Kidney tubule cell (primary cell): ENCODE data around the gene HEY2.
A peak's percentile ranks its signal among the peaks of the same experiment; 100 is the strongest.

ENCODE experiments used
- DNase-seq: peaks from one replicate; pipeline ENCODE4 v3.0.0-alpha.2; 2018; ENCODE audit warnings: low spot score

Gene HEY2

DNA sequence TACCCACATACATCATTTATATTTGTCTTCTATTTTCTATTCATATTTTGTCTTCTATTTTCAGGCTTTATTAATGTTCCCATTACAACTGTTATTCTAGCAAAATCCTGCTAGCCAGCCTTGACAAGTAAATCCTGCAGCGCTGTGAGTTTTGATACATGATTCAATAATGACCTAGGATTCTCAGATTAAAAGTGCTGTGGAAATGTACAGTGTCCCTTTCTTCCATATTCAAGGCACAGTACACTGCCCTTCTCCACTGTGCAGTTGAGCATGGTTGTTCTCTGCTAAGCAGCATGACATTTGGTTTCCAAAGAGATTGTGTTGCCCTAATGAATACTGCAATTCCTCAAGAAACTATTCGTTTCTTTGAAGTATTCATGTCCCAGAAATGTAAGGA, 5.8 kb upstream of the HEY2 start:
- no peak for DNase-seq

DNA sequence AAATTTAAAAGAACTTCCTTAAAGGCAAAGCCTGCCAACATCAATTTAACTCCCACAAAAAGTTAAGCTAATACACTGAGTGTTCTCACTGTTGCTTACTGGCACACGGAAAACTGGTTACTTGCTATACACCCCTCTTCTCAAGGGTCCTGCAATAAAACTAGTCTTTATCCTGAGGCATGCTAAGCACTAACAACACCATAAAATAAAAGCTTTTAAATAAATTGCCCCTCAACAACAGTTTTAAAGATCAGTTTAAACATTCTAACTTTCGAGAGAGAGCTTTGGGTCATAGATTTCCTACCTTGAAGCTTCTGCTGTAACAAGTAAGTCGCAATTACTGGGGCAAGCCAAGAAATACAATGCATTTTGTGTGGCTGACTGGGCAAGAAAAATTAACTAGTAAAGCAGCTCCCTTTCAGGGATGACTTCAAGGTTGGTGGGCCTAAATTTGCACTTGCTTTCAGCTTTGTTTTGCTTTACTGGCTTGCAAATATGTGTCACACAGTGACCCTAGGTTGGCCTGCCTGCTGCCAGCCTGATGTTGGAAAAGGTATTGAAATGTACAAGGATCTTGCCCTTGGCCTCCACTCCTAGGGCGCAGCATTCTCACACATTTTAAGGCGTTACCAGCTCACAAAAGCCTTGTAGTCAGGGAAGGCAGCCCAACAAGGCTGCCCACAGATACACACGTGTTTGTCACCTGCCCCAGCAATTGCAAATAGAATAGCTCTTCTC, 4.0 kb upstream of the HEY2 start:
- DNase-seq = peak; percentile 7

DNA sequence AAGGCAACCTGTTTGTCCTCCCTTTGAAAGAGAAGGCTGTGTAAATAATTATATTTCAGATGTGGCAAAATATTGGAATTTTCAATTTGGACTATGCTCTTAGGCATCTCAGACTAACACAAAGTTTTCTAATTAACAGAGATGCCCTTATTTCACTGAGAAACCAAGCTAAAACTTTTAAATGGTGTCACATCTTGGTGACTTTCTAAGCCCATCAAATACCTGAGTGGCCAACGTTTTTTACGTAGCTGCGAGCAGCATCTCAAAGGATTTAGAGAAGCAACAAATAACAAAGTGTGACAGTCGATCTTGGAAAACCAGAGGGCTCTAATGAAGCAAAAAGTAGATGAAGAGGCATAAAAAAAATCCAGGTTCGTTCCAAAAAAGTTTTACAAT, 3.4 kb upstream of the HEY2 start:
- DNase-seq = no peak

DNA sequence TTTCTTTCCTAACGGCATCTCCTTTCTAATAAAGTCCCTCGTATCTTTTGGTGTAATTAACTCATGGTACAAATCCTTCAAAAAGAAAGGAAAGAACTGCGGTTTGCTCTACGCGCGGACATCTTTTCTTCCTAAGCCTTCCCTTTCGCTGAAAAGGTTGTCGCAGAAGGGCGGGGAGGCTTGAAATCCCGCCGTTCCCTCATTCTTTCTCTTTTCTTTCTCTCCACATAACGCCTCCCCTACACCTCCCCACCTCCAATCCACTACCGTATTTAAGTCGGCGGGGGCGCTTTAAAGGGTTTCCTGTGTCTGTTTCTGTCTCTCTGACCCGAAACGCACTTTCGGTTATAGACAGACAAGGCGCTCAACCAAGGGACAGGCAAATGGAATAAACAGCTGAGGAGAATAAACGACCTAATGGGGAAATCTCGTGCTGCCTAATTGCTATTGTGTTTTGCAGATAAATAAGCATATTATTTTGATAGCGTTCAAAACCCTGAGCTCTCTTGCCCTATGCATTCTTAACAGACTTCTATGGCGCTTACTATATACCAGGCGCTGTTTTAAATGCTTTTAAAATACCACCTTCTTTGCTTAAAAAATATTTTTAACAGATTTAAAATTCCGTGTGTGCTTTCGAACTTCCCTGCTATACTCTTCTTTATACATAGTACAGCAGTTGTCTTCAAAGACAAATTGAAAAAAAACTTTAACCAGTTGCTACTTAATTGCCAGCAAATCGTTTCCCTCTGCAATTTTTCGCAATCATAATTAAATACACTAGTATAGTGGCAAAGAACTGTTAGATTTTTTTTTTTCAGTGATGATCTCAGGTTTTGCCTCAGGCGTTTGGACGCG, 2.5 kb upstream of the HEY2 start:
- peak; percentile 77 for DNase-seq

DNA sequence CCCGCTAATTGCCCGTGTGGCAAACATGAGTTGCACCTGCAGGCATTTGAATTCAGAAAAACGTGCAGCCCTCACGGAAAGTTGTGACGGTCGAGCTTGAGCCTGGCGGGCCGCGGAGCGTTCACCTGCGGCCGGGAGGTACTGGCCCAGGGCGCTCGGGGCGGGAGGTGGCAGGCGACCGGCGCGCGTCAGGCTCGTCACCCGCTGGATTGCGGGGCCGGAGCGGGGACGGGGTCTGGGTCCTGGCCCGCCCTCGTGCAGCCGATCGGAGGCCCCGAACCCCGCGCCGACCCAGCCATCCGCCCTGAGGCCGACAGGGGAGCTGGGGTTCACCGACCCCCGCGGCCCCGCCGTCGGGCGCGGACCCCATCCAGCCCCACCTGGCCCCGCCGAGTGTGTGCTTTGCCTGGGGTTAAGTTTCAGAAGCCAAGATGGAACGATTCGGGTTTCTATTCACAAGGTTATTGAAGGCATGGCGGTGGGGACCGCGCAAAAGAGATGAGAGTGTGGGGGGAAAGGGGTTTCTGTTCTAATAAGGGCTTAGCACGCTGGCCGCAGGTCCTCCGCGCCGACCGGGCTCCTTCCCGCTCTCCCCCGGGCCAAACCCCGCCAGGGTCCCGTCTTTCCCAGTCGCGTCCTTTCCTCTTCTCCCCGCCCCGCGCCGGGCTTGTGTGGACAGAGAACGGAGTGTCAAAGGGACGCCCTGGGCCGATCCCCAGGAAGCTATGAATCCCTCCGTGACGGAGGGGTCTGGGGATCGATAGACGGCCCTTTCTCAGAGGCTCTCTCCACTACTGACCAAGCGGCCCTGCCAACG, 1.6 kb upstream of the HEY2 start:
- DNase-seq = peak; percentile 51

DNA sequence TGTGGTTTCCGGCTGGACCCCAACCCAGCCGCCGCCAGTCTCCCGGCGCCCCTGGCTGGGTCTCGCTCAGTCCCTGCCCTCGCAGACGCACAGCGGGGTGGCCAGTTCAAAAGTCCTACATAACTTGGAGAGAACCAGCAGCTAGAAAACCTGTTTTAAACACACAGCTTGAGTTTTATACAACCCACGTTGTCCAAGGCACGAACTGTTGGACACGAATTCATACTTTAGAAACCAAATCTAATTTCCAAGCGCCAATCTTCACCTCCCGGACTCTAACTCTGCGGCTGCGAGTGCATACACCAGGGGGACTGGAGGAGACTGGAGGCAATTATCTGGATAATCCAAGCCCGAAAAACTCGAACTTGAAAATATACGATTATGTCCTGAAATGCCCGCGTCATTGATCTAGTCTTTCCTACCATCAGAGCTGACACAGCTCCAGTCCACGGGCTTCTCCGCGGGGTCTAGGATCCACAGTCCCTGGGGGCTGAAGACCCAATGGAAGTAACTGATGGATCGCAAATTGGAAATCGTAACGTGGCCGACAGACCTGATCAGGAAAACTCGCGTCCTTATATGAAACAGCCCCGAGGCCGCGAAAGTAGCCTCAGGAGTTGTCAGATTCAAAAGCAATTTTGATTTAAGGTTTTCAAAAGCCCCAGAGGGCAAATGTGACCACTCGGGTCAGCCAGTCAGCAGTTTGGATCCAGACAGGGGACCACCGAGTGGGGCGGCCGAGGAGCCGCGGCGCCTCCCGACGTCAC, 843 bp upstream of the HEY2 start:
- DNase-seq = peak; percentile 15

DNA sequence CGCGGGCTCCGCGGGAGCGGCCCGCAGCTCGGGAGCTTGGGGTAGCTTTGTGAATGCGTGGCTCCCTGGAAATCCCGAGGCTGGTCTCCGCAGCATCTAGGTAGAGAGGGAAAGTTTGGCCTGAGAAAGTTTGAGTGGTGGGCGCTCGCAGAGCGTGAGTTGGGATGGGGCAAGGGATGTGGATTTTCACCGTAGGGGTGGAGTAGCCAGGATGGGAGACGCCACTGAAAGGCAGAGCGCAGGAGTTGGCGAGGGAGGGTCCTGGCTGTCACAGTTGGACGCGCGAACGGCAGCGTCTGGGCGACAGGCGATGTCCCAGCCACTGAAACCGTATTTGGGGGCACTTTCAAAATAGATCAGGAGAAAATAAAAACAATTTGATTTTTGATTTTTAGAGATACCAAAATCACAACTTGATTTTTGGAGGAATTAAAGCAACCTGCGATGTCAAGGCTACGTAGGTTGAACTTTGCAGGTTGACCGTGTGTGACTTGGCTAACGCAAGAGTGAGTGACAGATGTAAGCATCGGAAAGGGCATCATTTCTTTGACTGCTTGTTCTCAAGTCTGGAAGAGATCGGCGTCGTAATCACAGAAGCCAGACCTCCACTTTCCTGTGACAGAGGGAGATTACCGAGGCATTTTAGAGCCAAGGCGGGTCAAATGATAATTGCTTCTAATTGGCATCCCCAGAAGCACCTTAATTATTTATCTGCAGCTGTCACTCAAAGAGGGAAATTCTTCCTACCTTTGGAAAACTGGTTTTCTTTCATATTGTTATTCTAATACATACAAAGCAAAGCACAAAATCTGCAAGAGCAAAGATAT, 646 bp downstream of the HEY2 start:
- DNase-seq = no peak

DNA sequence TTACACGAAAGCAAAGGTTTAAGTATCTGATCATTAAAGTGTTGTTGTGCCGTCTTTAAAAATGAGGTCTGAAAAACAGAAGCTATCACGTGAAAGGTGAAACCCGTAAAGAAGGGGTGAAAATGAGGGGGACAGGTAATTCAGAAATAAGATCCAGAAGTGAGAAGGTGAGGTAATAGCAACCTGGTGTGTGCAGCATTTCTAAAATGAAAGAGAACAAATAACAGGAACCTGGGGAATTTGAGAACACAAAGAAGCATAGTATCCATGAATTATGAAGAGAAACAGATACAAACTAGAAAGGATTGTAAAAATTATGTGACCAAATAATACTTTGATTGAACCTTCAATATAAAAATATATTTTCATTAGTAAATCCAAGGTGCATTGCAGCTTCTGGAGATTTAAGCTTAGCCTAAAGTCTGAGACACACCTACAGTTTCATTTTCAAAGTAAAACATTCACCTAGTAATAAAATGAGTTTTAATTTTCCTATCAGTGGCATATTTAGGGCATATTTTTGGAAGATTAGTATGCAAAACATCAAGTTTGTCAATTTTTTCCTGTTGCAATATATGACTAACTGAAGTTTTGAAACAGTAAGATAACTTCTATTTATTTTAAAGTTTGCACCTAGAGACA, 1.4 kb downstream of the HEY2 start:
- no peak for DNase-seq

DNA sequence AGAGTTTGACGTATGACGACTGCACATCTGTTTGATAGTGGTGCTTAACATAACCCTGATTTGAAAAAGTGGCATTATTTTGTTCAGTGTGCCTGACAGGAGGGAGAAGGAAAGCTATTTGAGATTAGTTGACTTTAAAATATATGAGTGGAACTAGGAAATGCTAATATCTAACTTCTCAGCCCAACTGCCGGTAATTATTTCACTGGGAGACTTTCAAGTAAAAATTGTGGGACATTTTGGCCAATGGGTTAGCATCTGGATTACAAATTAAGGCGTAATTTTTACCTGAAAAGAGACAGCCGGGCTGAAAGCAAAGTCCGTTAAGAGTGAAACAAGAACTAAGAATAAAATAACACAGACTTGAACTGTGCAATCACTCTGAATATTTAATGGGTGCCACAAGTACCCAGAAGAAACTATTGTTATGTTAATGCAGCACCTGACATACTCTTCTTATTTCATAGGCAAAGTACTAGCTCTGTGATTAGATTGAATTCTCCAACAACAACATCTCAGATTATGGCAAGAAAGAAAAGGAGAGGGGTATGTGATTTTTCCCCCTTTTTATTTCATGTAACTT, 2.0 kb downstream of the HEY2 start:
- no peak for DNase-seq

DNA sequence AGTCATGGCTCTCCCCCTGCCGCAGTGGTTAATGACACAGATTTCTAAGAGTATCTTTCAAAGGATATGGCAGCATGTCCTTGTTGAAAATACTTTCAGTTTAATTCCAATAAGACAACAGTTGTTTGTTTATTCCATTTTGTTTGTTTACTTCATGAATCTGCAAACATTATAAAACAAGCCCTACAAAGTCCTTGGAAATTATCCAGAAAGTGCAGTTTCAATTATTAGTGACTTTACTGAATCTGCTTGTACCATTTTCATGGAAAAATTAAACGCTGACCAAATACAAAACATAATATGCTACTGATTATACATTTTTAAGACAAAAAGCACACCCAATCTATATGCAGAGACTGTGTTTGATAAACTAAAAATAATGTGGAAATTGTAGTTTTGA, 3.3 kb downstream of the HEY2 start:
- no peak for DNase-seq

DNA sequence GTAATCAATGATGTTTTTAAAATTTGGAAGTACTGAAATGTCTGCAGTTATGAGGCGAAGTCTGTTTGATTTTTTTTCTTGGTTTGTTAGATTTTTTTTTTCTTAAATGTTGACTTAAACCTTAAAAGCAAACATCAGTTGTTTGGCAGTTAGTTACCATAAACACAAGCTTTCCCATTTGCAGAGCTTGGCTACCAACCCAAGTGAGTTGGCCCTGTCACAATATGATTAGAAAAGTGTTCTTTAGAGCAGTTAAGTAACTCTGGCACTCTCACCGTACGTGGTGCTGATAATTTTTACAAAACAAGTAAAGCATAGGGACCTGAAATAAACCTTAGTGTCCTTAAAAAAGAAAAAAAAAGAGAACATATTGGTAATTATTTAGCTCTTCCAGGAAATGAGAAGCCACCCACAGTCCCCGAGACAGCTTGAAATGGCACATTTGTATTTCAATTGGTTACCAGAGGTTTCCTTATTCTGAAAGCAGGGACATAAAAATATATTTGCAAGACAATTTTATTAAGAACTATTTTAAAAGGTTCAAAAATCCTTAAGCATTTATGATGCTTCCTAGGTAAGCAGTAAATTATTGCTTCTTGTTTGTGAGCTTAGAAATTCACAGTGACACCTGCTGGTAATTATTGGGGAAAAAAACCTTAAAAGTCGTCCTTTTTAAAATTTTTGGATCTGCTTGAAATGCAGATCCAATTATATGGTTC, 3.9 kb downstream of the HEY2 start:
- DNase-seq = peak; percentile 30

DNA sequence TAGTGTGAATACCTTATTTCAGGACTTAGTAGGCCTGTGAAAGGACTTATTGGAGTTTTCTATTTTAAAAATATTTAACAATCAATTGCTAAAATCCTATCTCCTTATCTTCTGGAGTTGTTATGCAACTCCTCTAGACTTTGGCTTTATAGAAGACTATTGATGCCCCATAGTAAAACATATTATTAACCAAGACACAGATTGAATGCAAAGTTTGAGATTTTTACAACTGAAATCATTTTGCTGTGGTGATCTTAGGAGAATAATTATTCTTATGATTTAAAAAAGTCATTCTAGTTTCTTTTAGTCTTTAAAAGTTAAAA, 4.5 kb downstream of the HEY2 start:
- no peak for DNase-seq

DNA sequence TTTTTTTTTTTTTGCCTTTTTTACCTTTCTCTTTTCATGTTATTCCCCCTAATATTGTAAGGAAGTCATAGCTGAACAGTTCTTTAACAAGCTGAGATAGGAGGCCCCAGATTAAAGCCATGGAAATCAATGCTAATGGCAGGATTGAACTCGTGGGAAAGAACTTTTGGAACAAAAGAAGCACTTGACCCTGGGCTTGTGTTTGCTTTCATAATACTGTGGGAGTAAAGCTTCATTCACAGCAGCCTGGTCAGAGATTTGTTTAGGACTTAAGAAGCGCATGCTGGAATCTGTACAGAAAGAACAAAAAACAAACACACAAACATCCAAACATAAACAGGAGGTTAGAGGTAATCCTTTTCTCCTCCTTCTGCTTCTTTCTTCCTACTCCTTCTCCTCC, 5.1 kb downstream of the HEY2 start:
- no peak for DNase-seq

DNA sequence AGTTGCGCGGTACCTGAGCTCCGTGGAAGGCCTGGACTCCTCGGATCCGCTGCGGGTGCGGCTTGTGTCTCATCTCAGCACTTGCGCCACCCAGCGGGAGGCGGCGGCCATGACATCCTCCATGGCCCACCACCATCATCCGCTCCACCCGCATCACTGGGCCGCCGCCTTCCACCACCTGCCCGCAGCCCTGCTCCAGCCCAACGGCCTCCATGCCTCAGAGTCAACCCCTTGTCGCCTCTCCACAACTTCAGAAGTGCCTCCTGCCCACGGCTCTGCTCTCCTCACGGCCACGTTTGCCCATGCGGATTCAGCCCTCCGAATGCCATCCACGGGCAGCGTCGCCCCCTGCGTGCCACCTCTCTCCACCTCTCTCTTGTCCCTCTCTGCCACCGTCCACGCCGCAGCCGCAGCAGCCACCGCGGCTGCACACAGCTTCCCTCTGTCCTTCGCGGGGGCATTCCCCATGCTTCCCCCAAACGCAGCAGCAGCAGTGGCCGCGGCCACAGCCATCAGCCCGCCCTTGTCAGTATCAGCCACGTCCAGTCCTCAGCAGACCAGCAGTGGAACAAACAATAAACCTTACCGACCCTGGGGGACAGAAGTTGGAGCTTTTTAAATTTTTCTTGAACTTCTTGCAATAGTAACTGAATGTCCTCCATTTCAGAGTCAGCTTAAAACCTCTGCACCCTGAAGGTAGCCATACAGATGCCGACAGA, 9.9 kb downstream of the HEY2 start:
- DNase-seq = no peak

DNA sequence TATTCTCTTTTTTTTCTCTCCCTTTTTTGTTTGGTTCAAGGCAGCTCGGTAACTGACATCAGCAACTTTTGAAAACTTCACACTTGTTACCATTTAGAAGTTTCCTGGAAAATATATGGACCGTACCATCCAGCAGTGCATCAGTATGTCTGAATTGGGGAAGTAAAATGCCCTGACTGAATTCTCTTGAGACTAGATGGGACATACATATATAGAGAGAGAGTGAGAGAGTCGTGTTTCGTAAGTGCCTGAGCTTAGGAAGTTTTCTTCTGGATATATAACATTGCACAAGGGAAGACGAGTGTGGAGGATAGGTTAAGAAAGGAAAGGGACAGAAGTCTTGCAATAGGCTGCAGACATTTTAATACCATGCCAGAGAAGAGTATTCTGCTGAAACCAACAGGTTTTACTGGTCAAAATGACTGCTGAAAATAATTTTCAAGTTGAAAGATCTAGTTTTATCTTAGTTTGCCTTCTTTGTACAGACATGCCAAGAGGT, 10.6 kb downstream of the HEY2 start:
- no peak for DNase-seq

DNA sequence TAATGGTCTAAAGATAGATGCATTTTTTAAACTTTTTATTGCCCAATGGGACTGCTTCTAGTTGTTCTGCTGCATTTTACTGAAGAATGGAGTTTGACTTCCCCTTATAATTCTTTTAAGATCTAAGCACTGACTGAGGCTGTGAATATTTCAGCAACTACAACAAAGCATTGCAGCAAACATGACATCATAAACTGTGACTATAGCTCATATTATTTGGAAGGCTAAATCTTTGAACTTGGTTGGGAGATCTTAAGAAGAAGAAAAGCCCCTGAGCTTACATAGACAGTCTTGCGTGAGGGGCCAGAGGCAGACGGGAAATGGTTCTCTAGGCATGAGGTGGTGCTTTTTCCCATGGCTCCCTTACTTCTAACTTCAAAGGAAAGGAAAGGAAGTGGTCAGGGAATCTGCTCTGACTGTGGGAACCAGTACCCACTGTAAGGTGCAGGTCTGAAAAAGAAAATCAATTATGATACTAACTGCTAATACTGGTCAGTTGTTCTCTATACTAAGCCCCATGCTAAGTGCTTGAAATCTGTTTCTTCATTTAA, 14.8 kb downstream of the HEY2 start:
- no peak for DNase-seq

DNA sequence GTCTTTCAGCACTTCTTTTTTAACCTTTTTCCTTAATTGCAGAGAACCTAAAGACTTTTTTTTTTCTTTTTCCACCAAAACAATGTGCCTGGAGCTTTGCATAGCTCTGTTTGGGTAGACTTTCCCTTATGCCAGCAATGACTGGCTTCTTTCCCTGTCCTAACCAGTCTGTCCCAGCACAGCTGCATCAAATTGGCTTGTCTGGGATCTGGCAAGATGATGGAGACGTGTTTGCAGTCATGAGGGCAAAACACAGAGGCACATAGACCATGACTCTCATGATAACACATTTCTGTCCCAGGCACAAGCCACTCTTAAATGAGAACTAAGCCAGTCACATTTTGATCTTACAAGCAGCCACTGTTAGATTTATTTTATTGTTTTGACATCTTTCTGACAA, 16.5 kb downstream of the HEY2 start:
- DNase-seq = no peak

DNA sequence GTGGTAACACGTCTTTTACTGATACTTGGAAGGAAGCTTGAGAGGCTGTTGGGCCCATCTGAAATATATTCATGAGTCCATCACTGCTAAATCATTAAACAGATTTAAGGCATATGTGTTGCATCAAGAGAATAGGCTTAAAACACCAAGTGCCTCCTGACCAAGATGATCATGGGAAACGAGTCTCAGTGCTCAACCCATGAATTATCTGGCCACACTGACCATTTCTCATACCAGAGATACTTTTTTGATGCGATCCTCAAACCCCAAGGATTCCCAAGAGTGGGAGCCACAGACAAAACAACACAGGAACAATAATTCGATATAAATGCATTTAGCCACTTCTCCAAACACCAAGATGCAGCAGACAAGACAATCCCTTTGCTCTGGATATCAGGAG, 17.2 kb downstream of the HEY2 start:
- no peak for DNase-seq
